ENCODE measurements around the gene ZNF879.

The ZNF879 gene

GRCh38 chr5:178988436-178989220, 35.0 kb upstream of the ZNF879 start:
- no peak overlapping the region for H3K4me2 ChIP-seq (ENCODE audit: low read depth, low read length)
- no peaks in the 10 kb centered on the region for H3K9me3 ChIP-seq (replicated peaks; ENCODE audit: insufficient read depth, low read length)
- no peak overlapping the region for H3K27ac ChIP-seq (ENCODE audit: low read length)
- H3K27me3 ChIP-seq (replicated peaks; ENCODE audit: insufficient read depth, low read length), result no peaks in the 10 kb centered on the region
- no peaks in the 10 kb centered on the region for H3K4me1 ChIP-seq (ENCODE audit: low read length)
- TF ChIP-seq EZH2phosphoT487 (IDR thresholded peaks at IDR 0.05; ENCODE audit: low read length) (no peak), CTCF (IDR thresholded peaks at IDR 0.05; ENCODE audit: low read length) (no peak), EZH2 (optimal IDR thresholded peaks at IDR 0.05; ENCODE audit: low read depth, low read length) (no peak)
- H2AFZ ChIP-seq (ENCODE audit: low read length), result no peak overlapping the region
- no peak for DNase-seq
- no peak overlapping the region for H3K9ac ChIP-seq (ENCODE audit: low read length)
- no peaks in the 10 kb centered on the region for H3K79me2 ChIP-seq (ENCODE audit: low read length)
- no peaks in the 10 kb centered on the region for H4K20me1 ChIP-seq (ENCODE audit: insufficient read depth, low read length)
- no peaks in the 10 kb centered on the region for H3K36me3 ChIP-seq (replicated peaks; ENCODE audit: insufficient read depth, low read length)
- no peak overlapping the region for H3K4me3 ChIP-seq (ENCODE audit: low read length)
- H3K9me2 ChIP-seq (replicated peaks; ENCODE audit: insufficient read depth, low read length), result no peaks in the 10 kb centered on the region
- no peaks in the 10 kb centered on the region for H3F3A ChIP-seq (ENCODE audit: insufficient read depth, low read length)

- no peaks in the 10 kb centered on the region for H3F3A ChIP-seq (ENCODE audit: insufficient read depth, low read length)
- TF ChIP-seq EZH2phosphoT487 (IDR thresholded peaks at IDR 0.05; ENCODE audit: low read length), result no peak
- no peak for TF ChIP-seq EZH2 (optimal IDR thresholded peaks at IDR 0.05; ENCODE audit: low read depth, low read length)
- TF ChIP-seq CTCF (IDR thresholded peaks at IDR 0.05; ENCODE audit: low read length), result no peak
- no peak overlapping the region for H3K4me3 ChIP-seq (ENCODE audit: low read length)
- H3K9me3 ChIP-seq (replicated peaks; ENCODE audit: insufficient read depth, low read length), result no peaks in the 10 kb centered on the region
- no peak overlapping the region for H3K27ac ChIP-seq (ENCODE audit: low read length)
- H3K4me2 ChIP-seq (ENCODE audit: low read depth, low read length), result no peak overlapping the region
- H2AFZ ChIP-seq (ENCODE audit: low read length), result no peak overlapping the region
- H4K20me1 ChIP-seq (ENCODE audit: insufficient read depth, low read length), result no peaks in the 10 kb centered on the region
- no peak for DNase-seq
- H3K79me2 ChIP-seq (ENCODE audit: low read length), result no peaks in the 10 kb centered on the region
- H3K36me3 ChIP-seq (replicated peaks; ENCODE audit: insufficient read depth, low read length), result no peaks in the 10 kb centered on the region
- H3K9ac ChIP-seq (ENCODE audit: low read length), result no peak overlapping the region
- H3K27me3 ChIP-seq (replicated peaks; ENCODE audit: insufficient read depth, low read length), result no peaks in the 10 kb centered on the region
- no peaks in the 10 kb centered on the region for H3K9me2 ChIP-seq (replicated peaks; ENCODE audit: insufficient read depth, low read length)
- no peaks in the 10 kb centered on the region for H3K4me1 ChIP-seq (ENCODE audit: low read length)
Measured at GRCh38 chr5:178989311-178989710, 34.3 kb upstream of the ZNF879 start.

- H3K4me2 ChIP-seq (ENCODE audit: low read depth, low read length), result no peak overlapping the region
- no peaks in the 10 kb centered on the region for H3K4me1 ChIP-seq (ENCODE audit: low read length)
- no peaks in the 10 kb centered on the region for H3K79me2 ChIP-seq (ENCODE audit: low read length)
- H3F3A ChIP-seq (ENCODE audit: insufficient read depth, low read length), result no peaks in the 10 kb centered on the region
- no peaks in the 10 kb centered on the region for H3K36me3 ChIP-seq (replicated peaks; ENCODE audit: insufficient read depth, low read length)
- no peaks in the 10 kb centered on the region for H3K9me3 ChIP-seq (replicated peaks; ENCODE audit: insufficient read depth, low read length)
- H2AFZ ChIP-seq (ENCODE audit: low read length), result no peak overlapping the region
- H3K27me3 ChIP-seq (replicated peaks; ENCODE audit: insufficient read depth, low read length), result no peaks in the 10 kb centered on the region
- H4K20me1 ChIP-seq (ENCODE audit: insufficient read depth, low read length), result no peaks in the 10 kb centered on the region
- no peak overlapping the region for H3K9ac ChIP-seq (ENCODE audit: low read length)
- TF ChIP-seq EZH2phosphoT487 (IDR thresholded peaks at IDR 0.05; ENCODE audit: low read length), result no peak
- no peak overlapping the region for H3K4me3 ChIP-seq (ENCODE audit: low read length)
- no peaks in the 10 kb centered on the region for H3K9me2 ChIP-seq (replicated peaks; ENCODE audit: insufficient read depth, low read length)
- DNase-seq, result no peak
- no peak overlapping the region for H3K27ac ChIP-seq (ENCODE audit: low read length)
Measured at GRCh38 chr5:178990491-178990890, 33.1 kb upstream of the ZNF879 start.
